8988T (cell line): ENCODE data around the gene USH2A.

Source experiments
- DNase-seq: peaks from one replicate; pipeline ENCODE4 v3.0.0; 2011

USH2A gene

GRCh38 chr1:216119600-216119999 lies 303.6 kb downstream of the USH2A start:
- no peak for DNase-seq

- DNase-seq = no peak
Measured at GRCh38 chr1:216114180-216114579, 309.1 kb downstream of the USH2A start.

- DNase-seq = no peak
Measured at GRCh38 chr1:216113181-216113580, 310.1 kb downstream of the USH2A start.

DNA sequence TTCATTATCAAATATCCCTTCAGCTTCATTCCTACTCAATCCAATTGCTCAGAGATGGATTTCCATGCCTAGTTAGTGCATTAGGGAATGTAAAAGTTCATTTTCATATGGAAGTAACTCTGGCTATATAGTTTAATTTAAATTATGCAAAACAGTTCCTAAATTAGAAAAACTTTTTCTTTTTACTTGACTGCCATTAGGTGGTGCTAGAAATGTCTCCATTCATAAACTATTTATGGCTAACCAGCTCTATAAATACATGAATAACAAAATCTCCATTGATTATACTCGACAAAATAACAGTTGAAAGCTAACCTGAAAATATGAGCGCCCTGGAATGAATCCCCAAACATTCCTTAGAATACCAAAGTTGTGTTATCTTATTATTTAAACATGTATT lies 311.4 kb downstream of the USH2A start:
- no peak for DNase-seq

DNA sequence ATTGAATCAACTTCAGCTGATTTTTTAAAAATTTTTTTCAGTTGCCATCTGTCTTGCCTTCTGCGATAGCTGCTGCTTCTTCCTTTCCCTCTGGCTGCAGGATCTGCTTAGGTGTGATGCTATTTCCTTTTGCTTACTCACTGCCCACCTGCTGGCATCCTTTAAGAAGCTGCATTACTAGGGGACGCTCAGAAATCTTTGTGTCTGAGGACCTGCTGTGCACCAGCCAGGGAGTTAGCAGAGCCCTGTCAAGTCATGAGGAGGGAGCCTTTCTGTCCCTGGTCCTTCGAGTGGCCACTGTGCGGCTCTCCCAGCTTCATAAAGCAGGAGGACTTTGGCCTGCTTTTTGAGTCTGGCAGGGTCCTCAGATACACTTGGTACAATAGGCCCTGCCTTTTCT lies 327.8 kb downstream of the USH2A start:
- no peak for DNase-seq

GRCh38 chr1:216090556-216090955 lies 332.7 kb downstream of the USH2A start:
- DNase-seq = no peak

DNA sequence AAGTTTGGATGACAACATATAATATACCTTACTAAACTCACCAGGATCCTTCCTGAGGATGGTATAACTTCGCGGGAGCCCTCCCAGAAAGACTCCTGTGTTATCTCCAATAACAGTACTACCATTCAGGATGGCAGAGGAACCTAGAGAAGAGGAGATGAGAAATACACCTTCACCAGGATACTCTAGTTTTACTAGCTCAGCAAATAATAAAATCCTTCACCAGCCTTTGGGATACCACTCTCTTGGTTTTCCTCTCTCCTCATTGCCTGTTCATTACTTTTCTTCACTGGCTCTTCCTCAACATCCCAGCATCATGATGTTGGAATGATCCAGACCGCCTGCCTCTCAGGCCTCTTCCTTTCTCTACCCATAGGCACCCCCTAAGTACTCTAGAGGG lies 336.6 kb downstream of the USH2A start:
- DNase-seq = no peak

- no peak for DNase-seq
Measured at GRCh38 chr1:216081445-216081844, 341.8 kb downstream of the USH2A start.

GRCh38 chr1:216076751-216077150 lies 346.5 kb downstream of the USH2A start:
- DNase-seq = no peak

DNA sequence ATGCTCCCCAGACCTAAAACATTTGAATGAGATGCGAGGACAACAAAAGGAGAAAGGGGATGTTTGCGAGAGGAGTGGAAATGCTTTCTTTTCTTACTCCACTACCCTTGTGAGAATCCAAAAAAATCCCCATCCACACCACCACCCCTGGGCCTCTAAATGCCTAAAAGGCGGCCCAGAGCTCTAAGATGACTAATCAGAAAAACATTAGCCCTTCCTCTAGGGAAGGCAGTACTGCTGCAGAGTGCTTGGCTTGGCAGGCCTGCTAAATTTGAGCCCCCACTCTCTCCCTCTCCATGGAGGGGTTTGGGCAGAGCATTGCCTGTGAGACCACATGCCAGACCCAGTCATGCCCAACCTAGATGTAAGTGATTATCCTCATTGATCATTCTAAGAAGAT lies 347.9 kb downstream of the USH2A start:
- DNase-seq = no peak

- DNase-seq = no peak
Measured at GRCh38 chr1:216073793-216074595, 349.3 kb downstream of the USH2A start.

GRCh38 chr1:216071262-216071661 lies 352.0 kb downstream of the USH2A start:
- no peak for DNase-seq

DNA sequence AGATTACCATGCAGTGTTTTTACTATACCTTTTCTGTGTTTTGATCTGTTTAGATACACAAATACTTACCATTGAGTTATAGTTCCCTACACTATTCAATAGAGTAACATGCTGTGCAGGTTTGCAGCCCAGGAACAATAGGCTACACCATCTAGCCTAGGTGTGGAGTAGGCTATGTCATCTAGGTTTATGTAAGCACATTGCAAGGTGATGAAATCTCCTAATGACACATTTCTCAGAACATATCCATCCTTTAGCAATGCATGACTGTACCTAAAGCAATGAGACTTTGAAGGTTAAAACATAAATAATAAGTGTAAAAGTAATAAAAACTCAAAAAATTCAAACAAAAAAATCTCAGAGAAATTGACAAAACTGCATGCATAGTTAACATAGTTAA lies 358.6 kb downstream of the USH2A start:
- DNase-seq = no peak

- DNase-seq = no peak
Measured at GRCh38 chr1:216057947-216058346, 365.3 kb downstream of the USH2A start.

- DNase-seq = no peak
Measured at GRCh38 chr1:216057063-216057462, 366.2 kb downstream of the USH2A start.

DNA sequence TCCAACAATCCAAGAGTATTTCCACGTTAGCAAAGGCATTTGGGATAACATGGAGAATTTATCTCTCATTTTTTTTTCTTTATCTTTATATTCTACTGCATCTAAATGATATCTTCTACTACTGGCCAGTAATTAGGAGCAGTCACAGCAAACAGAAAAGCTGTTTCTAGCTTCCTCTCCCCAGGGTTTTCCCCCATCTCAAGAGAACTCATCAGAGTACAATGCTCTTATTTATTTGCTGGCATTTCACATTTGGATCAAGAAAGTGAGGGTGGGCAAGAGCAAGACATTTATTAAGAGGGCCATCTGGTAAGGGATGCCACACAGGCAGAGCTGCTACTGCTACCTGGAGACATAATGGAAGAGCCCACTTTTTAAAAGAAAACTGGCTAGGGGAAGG lies 368.2 kb downstream of the USH2A start:
- no peak for DNase-seq

- no peak for DNase-seq
Measured at GRCh38 chr1:216054600-216054999, 368.6 kb downstream of the USH2A start.

DNA sequence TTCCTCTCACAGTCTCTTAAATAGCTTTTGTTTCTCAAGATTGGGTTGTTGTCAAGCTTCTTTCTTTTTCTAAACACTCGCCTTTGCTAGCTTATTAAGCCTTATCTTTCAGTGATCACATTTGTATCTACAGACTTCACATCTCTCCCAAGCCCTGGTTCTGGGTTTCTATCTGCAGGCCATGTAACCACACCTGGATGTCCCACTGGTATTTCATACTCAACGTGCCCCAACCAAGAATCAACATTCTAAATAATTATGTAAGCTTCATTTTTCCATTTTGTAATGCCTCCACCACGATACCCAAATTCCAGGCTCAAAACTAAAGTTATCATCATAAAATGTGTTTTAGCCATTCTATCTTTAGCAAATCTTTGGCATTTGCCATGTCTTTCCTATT lies 372.2 kb downstream of the USH2A start:
- no peak for DNase-seq

- no peak for DNase-seq
Measured at GRCh38 chr1:216049741-216050430, 373.4 kb downstream of the USH2A start.

DNA sequence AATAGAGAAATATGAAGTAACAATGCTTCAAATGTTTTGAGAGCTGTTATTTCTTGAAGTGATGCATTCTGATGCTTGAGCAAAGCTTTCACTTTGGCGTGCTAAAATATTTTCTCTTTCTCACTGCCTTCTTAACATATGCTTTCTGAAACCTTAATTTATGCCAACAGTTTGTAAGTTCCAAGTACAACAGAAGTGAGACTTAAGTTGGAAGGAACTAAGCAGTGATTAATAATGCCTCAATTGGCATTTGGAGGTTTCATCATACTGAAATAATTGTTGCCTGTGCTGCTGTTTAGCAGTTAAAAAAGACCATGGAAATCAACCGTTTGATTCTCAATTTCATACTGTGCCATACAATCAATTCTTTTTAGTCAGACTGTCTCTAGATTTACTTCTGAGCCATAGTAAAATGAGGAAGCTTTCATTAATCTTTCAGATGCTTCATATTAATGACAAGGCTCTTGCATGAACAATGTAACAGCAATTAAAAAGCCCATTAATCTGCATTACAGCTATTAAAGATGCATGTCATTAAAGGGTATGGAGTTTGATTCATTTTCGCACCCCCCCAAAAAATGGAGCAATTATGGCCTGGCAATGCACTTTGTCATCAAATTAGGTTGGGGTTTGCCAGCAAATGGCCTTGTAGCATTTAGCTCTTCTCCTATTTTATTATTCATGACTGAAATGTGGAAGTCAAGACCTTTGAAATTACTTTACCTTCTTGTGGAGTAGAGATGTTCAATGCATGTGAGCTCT lies 375.3 kb downstream of the USH2A start:
- DNase-seq = no peak

- DNase-seq = no peak
Measured at GRCh38 chr1:216046336-216046735, 376.9 kb downstream of the USH2A start.

- no peak for DNase-seq
Measured at GRCh38 chr1:216045400-216045799, 377.8 kb downstream of the USH2A start.

- DNase-seq = no peak
Measured at GRCh38 chr1:216044538-216044937, 378.7 kb downstream of the USH2A start.

- DNase-seq = no peak
Measured at GRCh38 chr1:216034506-216034905, 388.7 kb downstream of the USH2A start.
